Karpas-422 (cell line): ENCODE data around the gene GSTM1. TPM values are rescaled to one million over a fixed set of nuclear protein-coding genes. Genes with fewer than 3 reads are reported as not detected.
A peak's percentile ranks its signal among the peaks of the same experiment; 100 is the strongest.

Experiments used
- DNase-seq: peaks from one replicate; pipeline ENCODE4 v3.0.0-alpha.2; 2015
- H2AFZ ChIP-seq: fragments of 200-600 bp; sonication (generic); 2 replicates; pipeline ENCODE4 v1.6.1; 2014; ENCODE audit warnings: antibody characterized with exemption, low read length, mixed read lengths
- H3K27ac ChIP-seq: fragments of 200-600 bp; sonication (generic); 2 replicates; pipeline ENCODE4 v1.5.1; 2014; ENCODE audit warnings: mild to moderate bottlenecking, low read length, moderate library complexity
- H3K27me3 ChIP-seq: fragments of 200-600 bp; sonication (generic); 2 replicates; pipeline ENCODE4 v1.6.1; 2014; ENCODE audit warnings: low read length, mixed read lengths
- H3K36me3 ChIP-seq: fragments of 200-600 bp; sonication (generic); 2 replicates; pipeline ENCODE4 v1.6.1; 2014; ENCODE audit warnings: low read length, mixed read lengths; ENCODE audit not compliant: insufficient read depth
- H3K4me1 ChIP-seq: fragments of 200-600 bp; sonication (generic); 2 replicates; pipeline ENCODE4 v1.6.1; 2014; ENCODE audit warnings: mild to moderate bottlenecking, low read length, mixed read lengths
- H3K4me2 ChIP-seq: fragments of 200-600 bp; sonication (generic); 2 replicates; pipeline ENCODE4 v1.6.1; 2014; ENCODE audit warnings: low read length, low read depth, mild to moderate bottlenecking; ENCODE audit not compliant: poor library complexity, severe bottlenecking
- H3K4me3 ChIP-seq: fragments of 200-600 bp; sonication (generic); 2 replicates; pipeline ENCODE4 v1.5.1; 2014; ENCODE audit warnings: mild to moderate bottlenecking, antibody characterized with exemption, low read length, mixed read lengths
- H3K79me2 ChIP-seq: fragments of 200-600 bp; sonication (generic); 2 replicates; pipeline ENCODE4 v1.6.1; 2014; ENCODE audit warnings: mild to moderate bottlenecking, low read length, mixed read lengths
- H3K9ac ChIP-seq: fragments of 200-600 bp; sonication (generic); 2 replicates; pipeline ENCODE4 v1.6.0; 2014; ENCODE audit warnings: low read length
- H3K9me2 ChIP-seq: fragments of 200-600 bp; sonication (generic), shearing (Covaris generic); replicated peaks from 2 replicates; pipeline ENCODE4 v1.6.0; 2014; ENCODE audit warnings: mild to moderate bottlenecking, low read length, moderate library complexity; ENCODE audit not compliant: insufficient read depth
- H3K9me3 ChIP-seq: fragments of 300-700, 200-600 bp; sonication (generic); 2 replicates; pipeline ENCODE4 v1.6.1; 2014; ENCODE audit warnings: low read length, mixed read lengths
- H4K20me1 ChIP-seq: fragments of 200-600 bp; sonication (generic); 2 replicates; pipeline ENCODE4 v1.6.1; 2014; ENCODE audit warnings: mild to moderate bottlenecking, antibody characterized with exemption, low read length, low read depth; ENCODE audit not compliant: insufficient read depth
- total RNA-seq: library from RNA; depleted of rRNA; stranded (reverse); fragments of >200 nt; shearing (Covaris generic); gene quantifications from 2 replicates; pipeline ENCODE4 v1.2.3, GENCODE V29; 2014; ENCODE audit warnings: low replicate concordance

GSTM1 gene
- total RNA-seq, 1 experiment from 2014 or later, result 14.4 TPM

DNA sequence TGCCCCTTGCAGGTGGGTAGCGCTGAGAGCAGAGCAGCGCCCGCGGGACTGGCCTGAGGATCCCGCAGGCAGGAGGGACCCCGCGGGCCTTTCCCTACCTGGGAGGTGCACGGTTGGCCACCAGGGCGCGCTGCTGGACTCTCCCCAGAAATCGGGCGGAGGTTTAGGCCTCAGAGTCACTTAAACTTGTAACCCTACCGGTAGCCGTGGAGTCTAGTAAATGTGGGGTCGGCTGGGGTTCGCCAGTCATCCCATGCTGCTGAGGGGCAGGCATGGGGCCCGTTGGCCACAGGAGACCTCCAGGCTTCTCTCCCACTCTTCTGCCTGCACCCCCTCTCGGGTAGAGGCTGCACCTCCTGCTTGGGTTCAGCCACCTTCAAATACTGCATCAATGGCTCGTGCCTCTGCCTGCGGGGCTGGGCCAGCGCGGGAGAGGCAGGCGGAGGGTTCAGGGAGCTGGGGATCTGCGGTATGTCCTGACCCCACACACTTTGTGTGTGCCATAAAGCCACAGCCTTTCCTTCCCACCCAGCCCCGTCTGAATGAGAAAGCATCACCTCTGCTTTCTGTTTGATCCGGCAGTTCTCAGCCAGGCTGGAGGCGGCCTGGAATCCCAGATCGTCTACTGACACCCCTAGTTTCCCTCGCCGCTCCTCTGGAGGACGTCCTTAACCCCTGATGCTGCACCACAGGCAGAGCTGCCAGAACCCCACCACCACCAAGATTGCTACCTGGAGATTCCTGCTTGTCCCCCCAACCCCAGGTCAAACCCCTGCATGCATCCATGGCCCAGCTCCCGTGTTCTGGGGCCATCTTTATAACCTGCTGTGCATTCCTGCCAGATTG is 44.0 kb upstream of the GSTM1 start:
- no peaks in the 10 kb centered on the region for H4K20me1 ChIP-seq
- H2AFZ ChIP-seq, result no peak overlapping the region
- H3K9me2 ChIP-seq, result no peaks in the 10 kb centered on the region
- H3K4me3 ChIP-seq, result no peak overlapping the region
- H3K27me3 ChIP-seq, result no peaks in the 10 kb centered on the region
- H3K9ac ChIP-seq, result no peak overlapping the region
- no peak overlapping the region for H3K27ac ChIP-seq
- no peaks in the 10 kb centered on the region for H3K9me3 ChIP-seq
- H3K4me2 ChIP-seq, result peak overlapping the region; percentile 24
- H3K79me2 ChIP-seq, result no peaks in the 10 kb centered on the region
- peak; percentile 94 for DNase-seq
- H3K36me3 ChIP-seq, result no peaks in the 10 kb centered on the region
- H3K4me1 ChIP-seq, result peaks cover 4% of the 10 kb centered on the region; the same call in 1 of the 2 replicates

DNA sequence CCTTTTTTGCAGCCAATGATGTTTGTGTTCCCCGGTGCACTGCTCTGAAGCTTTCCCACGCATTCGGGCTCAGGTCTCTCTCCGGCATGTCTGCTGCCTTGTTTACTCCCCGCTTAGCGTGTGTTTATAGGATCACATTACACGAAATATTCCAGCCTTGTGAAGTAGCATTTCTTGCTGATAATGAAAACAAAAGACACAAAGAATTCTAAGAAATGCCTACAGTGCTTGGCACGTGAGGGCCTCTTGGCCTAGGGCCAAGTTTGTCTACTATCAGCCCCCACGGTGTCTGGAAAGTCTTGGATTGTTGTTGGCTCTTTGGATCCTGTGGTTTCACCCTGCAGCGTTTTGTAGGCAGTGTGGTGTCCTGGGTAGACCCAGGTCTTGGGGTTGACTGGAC is 42.9 kb upstream of the GSTM1 start:
- Histone ChIP-seq H3K27me3 (no peaks in the 10 kb centered on the region), H3K9me2 (no peaks in the 10 kb centered on the region), H3K79me2 (no peaks in the 10 kb centered on the region), H3K9me3 (no peaks in the 10 kb centered on the region), H3K36me3 (no peaks in the 10 kb centered on the region), H3K4me2 (no peak overlapping the region), H4K20me1 (no peaks in the 10 kb centered on the region), H3K9ac (no peak overlapping the region), H3K4me3 (no peak overlapping the region), H3K4me1 (peaks cover 8% of the 10 kb centered on the region; the same call in 1 of the 2 replicates), H3K27ac (no peak overlapping the region), H2AFZ (no peak overlapping the region)
- DNase-seq, result no peak

DNA sequence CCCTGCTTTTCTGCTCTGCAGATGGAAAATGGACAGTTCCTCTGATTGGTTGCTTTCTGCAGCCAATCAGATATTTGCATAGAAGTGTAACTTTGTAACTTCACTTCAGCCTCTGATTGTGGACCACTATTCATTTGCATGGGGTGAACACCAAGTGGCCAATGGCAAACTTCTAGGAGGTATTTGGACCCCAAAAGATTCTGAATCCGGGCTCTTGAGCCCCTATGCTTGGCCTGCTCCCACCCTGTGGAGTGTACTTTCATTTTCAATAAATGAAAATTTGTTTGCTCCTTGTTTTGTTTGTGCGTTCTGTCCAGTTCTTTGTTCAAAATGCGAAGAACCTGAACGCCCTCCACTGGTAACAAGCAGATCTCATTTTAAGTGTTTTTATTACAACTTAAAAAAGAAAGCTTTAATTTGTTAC is 38.1 kb upstream of the GSTM1 start:
- H3K27me3 ChIP-seq, result no peaks in the 10 kb centered on the region
- no peak overlapping the region for H3K4me3 ChIP-seq
- H3K9me2 ChIP-seq, result no peaks in the 10 kb centered on the region
- 0 out of 2 replicates have a peak, but pooled peaks cover 5% of the 10 kb centered on the region for H3K4me1 ChIP-seq
- DNase-seq, result no peak
- H3K4me2 ChIP-seq, result no peak overlapping the region
- no peaks in the 10 kb centered on the region for H3K79me2 ChIP-seq
- no peaks in the 10 kb centered on the region for H4K20me1 ChIP-seq
- H3K9ac ChIP-seq, result no peak overlapping the region
- no peaks in the 10 kb centered on the region for H3K9me3 ChIP-seq
- H2AFZ ChIP-seq, result no peak overlapping the region
- H3K36me3 ChIP-seq, result no peaks in the 10 kb centered on the region
- no peak overlapping the region for H3K27ac ChIP-seq

DNA sequence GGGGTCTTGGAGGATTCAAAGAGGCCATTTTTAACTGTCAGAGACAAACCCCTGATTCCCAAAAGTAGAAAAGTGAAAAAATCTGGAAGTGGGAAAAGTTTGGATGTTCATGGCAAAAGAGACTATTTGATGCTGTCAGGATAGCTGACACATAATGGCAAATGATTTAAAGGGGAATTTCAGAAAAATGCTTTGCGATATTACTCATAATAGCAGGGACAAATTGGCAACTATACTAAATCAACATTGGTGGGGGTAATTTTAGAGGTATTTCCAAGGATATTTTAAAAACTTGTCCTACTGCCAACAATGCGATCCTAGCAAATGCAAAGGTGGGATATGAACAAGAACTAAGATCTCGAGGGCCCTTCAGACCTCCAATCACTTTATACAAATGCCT is 37.0 kb upstream of the GSTM1 start:
- H3K27ac ChIP-seq, result no peak overlapping the region
- no peaks in the 10 kb centered on the region for H4K20me1 ChIP-seq
- no peak overlapping the region for H2AFZ ChIP-seq
- H3K4me1 ChIP-seq, result peaks cover 11% of the 10 kb centered on the region
- no peak for DNase-seq
- H3K79me2 ChIP-seq, result no peaks in the 10 kb centered on the region
- no peak overlapping the region for H3K4me2 ChIP-seq
- no peaks in the 10 kb centered on the region for H3K36me3 ChIP-seq
- no peak overlapping the region for H3K4me3 ChIP-seq
- H3K27me3 ChIP-seq, result no peaks in the 10 kb centered on the region
- H3K9me3 ChIP-seq, result no peaks in the 10 kb centered on the region
- H3K9me2 ChIP-seq, result no peaks in the 10 kb centered on the region
- no peak overlapping the region for H3K9ac ChIP-seq

DNA sequence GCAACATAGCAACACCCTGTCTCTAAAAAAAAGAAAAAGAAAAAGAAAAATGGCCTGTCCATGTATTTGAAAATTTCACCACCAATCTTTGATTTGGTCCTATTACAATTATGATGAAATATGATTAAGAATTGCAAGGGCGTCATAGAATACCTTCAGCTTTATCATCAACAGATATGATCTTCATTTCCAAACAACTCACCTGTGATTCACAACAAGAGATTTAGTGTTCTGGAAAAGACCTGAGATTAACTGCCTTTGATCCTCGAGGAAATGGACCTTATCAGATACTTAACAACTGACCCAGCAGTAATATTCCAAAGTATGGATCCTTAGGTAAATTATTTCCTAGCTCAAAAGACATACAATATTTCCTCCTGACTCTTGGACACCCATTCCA is 35.2 kb upstream of the GSTM1 start:
- Histone ChIP-seq H3K4me2 (no peak overlapping the region), H2AFZ (no peak overlapping the region), H3K9me2 (no peaks in the 10 kb centered on the region), H3K27me3 (no peaks in the 10 kb centered on the region), H3K4me1 (peaks cover 16% of the 10 kb centered on the region), H3K36me3 (no peaks in the 10 kb centered on the region), H3K9me3 (no peaks in the 10 kb centered on the region), H3K9ac (no peak overlapping the region), H3K79me2 (no peaks in the 10 kb centered on the region), H4K20me1 (no peaks in the 10 kb centered on the region), H3K27ac (no peak overlapping the region), H3K4me3 (no peak overlapping the region)
- DNase-seq, result no peak

DNA sequence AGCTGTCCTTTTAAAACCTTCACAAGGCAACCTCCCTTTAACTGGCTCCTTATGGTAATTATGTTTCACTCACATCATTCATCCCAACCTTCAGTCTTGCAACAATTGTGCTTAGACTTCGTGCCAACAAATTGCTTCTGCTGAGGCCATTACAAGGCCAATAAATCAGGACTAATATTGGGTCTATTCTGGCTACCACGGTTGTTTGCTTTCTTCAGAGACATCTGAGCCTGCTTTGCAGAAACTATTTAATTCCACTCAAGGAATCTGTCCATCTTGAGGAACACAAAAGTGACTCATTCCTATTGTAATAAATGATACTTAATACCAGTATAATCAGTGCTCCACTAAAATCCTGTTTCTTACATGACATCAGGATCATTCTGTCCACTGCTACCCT is 34.3 kb upstream of the GSTM1 start:
- Histone ChIP-seq H3K9me3 (no peaks in the 10 kb centered on the region), H3K4me3 (no peak overlapping the region), H4K20me1 (no peaks in the 10 kb centered on the region), H3K9me2 (no peaks in the 10 kb centered on the region), H3K4me1 (peaks cover 16% of the 10 kb centered on the region), H3K36me3 (no peaks in the 10 kb centered on the region), H2AFZ (no peak overlapping the region), H3K27ac (no peak overlapping the region), H3K27me3 (no peaks in the 10 kb centered on the region), H3K79me2 (no peaks in the 10 kb centered on the region), H3K9ac (no peak overlapping the region), H3K4me2 (no peak overlapping the region)
- no peak for DNase-seq

DNA sequence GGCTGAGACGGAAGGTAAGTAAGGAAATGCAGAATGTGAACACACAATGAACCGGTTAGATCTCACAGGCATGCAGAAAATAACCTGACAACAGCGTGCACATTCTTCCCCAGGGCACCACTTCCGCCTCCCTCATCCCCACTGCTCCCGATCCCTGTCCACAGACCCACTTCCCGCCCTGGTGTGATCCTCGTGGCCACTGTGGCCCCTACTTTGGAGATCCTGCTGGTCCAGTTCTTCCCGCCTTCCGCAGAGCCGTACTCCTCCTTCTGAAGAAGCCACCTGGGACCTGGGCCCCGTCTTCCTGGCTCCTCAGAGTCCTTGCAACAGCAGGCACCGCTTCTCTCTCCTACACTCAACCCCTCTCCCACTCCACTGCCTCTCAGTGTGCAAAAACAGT is 33.1 kb upstream of the GSTM1 start:
- no peaks in the 10 kb centered on the region for H3K9me3 ChIP-seq
- DNase-seq, result no peak
- peak overlapping the region; percentile 32; the same call in 1 of the 2 replicates for H2AFZ ChIP-seq
- no peak overlapping the region for H3K4me3 ChIP-seq
- H3K4me1 ChIP-seq, result peaks cover 12% of the 10 kb centered on the region
- H3K79me2 ChIP-seq, result no peaks in the 10 kb centered on the region
- no peaks in the 10 kb centered on the region for H3K36me3 ChIP-seq
- H3K4me2 ChIP-seq, result no peak overlapping the region
- no peaks in the 10 kb centered on the region for H3K27me3 ChIP-seq
- H3K9me2 ChIP-seq, result no peaks in the 10 kb centered on the region
- no peak overlapping the region for H3K9ac ChIP-seq
- no peaks in the 10 kb centered on the region for H4K20me1 ChIP-seq
- no peak overlapping the region for H3K27ac ChIP-seq

DNA sequence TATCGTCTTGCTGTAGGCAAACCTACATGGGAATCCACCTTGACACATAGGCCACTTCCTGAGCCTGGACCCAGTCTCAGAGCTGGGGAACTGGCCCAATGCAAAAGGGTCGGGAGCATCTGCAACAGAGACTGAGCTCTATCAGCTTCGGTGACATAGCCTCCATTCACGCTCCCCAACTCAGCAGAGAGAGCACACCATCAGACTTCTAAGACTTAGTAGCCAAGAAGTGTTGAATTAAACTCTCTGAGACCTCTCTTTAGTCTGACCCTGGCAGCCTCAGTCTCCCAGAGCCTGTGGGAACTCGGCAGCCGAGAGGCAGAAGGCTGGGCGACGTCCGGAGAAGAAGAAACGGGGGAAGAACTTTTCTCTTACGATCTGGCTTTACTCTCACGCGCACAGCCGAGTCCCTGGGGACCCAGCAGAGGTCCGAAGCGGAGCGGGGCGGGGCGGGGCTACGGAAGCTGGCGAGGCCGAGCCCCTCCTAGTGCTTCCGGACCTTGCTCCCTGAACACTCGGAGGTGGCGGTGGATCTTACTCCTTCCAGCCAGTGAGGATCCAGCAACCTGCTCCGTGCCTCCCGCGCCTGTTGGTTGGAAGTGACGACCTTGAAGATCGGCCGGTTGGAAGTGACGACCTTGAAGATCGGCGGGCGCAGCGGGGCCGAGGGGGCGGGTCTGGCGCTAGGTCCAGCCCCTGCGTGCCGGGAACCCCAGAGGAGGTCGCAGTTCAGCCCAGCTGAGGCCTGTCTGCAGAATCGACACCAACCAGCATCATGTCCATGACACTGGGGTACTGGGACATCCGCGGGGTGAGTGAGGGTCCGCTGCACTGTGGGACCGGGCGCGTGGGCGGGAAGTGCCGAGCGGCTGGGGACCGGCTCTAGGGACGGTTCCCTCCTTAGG is 31.8 kb upstream of the GSTM1 start, which contains the start of gene GSTM4:
Gene GSTM4 (plus strand): TSS at position 485 of the 905 bp plus-strand sequence. CDS start 291 bp downstream, at position 776.
- Histone ChIP-seq H3K4me3 (peak within 1 kb of the TSS; percentile 90), H3K27ac (no peak within 1 kb of the TSS), H4K20me1 (no peaks in the 10 kb centered on the region), H3K9me2 (no peaks in the 10 kb centered on the region), H3K27me3 (no peaks in the 10 kb centered on the region), H3K36me3 (no peaks in the 10 kb centered on the region), H3K79me2 (no peaks in the 10 kb centered on the region), H3K9me3 (no peaks in the 10 kb centered on the region), H3K9ac (peak within 1 kb of the TSS; percentile 75), H3K4me2 (peak within 1 kb of the TSS; percentile 87), H2AFZ (peak within 1 kb of the TSS; percentile 97), H3K4me1 (peaks cover 21% of the 10 kb centered on the region)
- DNase-seq, result peak; percentile 91
